GM19351 (cell line): Measurements from ENCODE around the gene SNCA.
A peak's percentile ranks its signal among the peaks of the same experiment; 100 is the strongest.

Source experiments
- ATAC-seq: cut with Tn5 transposase; IDR thresholded peaks from one replicate; pipeline ENCODE4 v1.9.1; 2021; ENCODE audit warnings: mild to moderate bottlenecking, moderate library complexity; ENCODE audit not compliant: unreplicated experiment

Gene SNCA

DNA sequence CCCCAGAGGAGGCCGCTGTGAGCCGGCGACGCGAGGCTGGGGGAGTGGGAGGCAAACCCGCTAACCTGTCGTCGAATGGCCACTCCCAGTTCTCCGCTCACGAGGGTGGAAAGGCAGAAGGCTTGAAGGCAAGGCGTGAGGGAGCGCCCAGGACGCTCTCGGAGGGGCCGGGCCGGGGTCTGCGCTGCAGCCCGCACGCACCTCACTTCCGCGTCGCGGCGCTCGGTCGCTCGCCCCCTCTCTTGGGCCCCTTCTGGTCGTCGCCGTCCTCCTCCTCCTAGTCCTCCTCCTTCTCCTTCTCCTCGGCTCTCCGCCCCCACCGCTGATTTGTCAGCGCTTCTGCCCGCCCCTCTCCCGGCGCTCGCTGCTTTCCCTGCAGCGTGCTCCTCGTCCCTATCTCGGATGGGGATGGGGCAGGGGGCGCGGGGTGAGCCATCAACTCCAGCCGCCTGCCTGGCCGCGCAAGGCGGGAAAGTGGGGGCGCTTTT is at the start of gene SNCA:
Gene SNCA, minus strand, starts transcription at position 265 of the 488 bp plus-strand sequence. CDS start 1,494 bp downstream, outside the sequence.
- ATAC-seq = peak; percentile 39

DNA sequence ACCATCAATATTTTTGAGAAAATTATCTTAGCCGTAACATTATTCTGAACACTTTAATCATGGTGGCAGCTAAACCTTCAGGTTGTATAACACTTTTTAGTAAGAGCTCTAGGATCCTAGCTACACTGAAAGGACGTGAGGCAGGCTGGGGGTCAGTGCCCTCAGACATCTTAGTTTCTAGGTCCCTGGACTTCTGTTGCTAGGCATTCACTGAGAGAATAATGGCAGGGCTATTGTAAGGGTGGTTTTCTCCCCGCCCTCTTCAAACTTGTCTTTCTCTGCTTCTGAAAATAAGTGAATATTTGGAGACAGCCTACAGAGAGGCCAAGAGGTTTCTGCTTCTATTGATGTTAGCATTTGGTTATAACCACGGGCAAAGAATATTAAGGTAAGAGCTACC is 42.3 kb upstream of the SNCA start:
- no peak for ATAC-seq

DNA sequence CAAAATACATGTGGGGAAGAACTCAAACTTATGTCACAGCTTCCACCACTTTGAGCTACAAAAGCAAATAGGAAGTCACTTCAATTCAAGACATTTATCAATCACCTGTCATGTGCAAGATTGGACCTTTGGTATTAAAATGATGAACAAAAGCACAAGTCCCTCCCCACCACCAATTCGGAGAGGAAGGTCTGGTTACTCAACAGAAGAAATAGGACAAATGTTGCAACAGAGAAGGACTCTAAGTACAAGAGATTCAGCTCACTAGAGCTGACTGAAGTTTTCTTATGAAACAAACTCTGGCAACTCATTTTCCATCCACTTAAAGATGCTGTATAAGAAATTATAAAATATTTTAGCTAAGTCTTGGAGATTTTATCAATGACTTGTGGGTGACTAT is 41.6 kb upstream of the SNCA start:
- ATAC-seq = no peak

DNA sequence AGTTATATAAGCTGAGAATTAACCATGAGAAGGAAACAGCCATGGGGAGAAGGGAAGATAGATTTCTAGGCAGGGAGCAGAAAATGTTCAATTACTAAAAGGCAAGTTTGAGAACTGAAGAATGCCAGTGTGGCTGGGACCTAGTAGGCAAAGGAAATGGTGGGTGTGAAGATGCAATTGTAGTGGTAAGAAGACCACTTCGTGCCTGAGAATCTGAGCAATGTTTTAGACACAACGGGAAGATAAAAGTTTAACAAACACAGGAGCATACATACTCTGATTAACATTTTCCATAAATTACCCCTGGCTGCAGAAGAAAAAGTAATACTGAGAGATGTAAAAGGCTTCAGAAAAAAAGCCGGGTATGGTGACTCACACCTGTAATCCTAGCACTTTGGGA is 39.6 kb upstream of the SNCA start:
- ATAC-seq = no peak

DNA sequence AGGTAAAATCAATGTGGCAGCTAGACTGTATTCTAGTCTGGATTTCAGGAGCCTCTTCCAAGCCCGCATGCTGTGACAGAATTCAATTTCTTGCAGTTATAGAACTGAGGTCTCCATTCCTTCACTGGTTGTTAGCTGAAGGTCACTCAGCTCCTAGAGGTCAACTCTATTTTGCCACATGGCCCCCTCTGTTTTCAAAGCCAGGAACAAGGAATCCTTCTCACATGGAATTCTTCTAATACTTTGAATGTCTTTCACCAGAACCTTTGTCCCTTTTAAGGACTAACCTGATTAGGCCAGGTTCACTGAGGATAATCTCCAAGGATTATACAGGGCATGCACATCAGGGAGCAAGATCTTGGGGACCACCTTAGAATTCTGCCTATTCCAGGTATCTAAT is 34.2 kb upstream of the SNCA start:
- no peak for ATAC-seq

DNA sequence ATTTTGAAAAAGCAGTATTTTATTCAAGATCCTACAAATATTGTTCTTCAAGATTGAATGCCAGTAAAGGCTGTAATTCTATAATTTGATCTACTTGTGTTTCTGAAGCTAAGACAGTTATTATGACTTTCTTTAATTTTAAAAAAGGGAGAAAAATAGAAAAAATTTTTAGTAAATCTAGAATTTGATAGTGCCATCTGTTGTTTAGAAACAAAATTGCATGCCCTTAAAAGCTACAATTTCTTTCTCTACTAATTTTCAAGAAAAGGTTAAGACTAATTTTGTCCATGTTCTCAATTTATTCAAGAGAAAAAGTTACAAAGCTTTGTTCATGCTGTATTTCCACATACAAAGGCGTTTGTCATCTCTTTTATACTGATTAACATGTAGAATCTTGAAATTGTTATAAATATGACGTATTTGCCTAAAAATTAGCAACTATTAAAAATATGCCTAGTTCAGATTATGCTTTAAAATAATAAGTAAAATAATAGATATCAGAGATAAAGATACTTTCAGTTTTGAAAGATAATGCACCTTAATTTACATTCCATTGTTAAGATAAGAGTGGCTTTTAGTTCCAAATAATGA is 32.1 kb upstream of the SNCA start:
- no peak for ATAC-seq

DNA sequence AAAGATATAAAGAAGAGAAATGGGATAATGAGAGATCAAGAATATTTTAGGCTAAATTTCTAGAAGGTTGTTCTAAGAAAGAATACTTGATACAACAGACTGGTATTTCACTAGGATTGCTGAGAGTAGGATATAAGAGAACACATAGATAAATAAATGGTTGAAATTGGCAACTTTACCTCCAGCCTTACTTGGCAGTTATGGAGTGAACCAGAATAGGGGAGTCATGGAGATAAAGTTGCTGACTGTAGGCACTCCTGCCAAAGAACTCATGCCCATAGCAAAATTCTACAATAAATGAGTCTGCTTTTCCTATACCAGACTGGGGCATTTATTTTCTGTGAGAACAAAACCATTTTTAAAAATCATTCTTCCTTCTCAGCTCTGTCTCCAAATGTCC is 31.3 kb upstream of the SNCA start:
- no peak for ATAC-seq

DNA sequence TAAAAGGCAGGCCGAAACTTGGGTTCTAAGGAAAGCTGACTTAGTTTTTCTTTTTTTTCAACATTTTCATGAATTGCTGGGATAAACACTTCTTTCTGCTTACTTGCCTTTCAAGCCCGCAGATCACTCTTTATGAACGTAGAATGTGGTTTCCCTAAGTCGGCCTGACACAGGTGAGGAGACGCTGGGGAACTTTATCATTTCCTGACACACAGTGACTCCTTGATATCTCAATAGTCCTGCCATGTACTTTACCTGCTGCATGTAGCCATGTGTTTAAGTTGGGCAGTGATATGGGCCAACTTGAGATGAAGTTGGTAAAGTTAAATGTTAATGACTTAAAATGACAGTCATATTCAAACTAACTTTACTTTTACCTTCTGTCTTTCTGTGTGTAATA is 26.6 kb upstream of the SNCA start:
- no peak for ATAC-seq

DNA sequence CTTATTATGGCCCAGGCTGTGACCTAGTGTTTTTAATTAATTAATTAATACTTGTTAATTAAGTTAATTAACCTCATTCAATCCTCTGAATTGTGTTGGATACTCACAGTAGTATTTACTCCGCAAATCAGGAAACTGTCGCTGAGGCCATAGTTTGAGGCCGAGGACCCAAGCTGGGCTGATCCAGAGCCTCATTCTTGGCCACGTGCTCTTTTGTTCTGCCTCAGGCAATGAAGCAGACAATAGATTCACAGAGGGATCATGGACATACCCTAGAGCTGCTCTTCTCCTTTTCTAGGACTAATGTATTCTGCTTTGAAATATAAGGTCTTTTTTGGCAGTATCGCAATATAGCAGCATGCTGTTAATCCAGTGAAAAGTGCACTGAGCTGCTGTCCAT is 24.0 kb upstream of the SNCA start:
- ATAC-seq = no peak

DNA sequence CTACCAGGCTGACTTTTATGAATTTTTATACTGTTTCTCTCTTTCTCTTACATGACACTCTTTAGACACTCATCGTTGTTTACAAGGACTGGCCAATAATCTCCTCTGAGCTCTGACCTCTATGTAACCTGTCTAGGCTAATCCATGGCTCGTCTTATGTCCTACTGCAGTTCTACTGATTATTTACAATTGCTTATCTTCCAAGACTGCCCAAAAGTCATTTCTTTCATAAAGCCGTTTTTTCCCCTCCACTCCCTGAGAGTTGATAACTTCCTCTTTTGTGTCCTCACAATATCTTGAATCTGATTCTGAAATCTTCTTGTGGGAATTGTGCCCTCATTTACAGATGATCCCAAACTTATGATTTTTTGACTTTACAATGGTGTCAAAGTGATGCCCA is 18.3 kb upstream of the SNCA start:
- no peak for ATAC-seq

DNA sequence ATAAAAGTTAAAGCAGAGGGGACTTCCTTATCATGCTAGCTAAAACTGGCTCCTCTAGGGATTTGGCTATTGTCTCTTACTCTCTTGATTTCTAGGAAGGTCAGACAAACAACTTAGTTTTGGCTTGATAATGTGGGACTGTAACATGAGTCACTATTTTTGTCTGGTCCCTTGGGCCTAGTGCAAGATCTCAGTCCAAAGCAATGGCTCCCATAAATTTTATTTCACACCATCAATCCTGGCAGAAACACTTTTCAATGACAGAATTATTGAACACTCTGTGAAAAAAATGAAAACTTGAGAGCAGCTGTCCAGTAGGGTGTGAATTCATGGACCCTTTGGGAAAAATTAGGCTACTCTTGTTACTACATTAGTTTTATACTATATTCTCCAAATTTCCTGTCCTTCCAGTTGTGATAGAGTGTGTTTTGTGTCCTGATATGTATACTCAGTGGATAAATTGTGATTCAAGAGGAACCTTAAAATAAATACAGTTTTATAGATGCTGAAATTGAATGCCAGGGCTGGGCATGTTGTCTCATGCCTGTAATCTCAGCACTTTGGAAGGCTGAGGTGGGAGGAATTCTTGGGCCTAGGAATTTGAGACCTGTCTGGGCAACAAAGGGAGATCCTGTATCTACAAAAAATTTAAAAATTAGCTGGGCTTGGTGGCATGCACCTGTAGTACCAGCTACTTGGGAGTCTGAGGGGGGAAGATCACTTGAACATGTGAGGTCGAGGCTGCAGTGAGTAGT is 10.8 kb upstream of the SNCA start:
- ATAC-seq = no peak

DNA sequence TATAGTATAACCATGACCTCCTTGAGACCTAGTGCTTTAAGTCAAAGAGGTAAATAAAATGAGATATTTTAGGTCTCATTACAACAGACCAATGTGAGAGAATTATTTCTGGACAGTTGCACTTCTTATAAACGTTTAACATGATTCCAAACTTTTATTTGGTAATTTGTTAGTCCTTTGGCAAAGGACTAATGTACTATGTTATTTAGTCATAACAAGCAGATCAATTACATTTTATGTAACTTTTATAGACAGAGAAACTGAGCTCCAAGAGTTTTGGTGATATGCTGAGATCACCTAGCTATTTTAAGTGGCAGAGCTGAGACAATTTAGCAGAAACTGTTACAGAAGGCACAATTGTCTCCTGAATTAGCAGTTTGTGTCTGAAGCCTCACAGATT is 2.6 kb upstream of the SNCA start:
- no peak for ATAC-seq

DNA sequence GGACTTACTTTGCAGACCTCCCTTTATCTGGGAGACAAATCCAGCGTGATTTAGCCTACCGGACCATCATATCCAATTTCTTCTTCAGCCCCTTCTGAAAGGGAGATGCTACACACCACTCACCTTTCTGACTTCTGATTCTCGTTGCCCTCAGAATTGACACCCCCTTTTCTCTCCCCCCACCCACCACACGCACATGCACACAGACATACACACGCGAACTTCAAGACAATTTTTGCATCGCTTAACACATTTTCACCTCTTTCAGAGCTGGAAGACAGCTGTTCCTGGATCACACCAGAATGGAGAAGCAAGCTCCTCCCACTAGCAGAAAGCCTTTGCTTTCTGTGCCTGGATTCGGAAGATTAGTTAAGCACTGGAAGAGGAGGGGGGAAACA is 1.0 kb upstream of the SNCA start:
- no peak for ATAC-seq

DNA sequence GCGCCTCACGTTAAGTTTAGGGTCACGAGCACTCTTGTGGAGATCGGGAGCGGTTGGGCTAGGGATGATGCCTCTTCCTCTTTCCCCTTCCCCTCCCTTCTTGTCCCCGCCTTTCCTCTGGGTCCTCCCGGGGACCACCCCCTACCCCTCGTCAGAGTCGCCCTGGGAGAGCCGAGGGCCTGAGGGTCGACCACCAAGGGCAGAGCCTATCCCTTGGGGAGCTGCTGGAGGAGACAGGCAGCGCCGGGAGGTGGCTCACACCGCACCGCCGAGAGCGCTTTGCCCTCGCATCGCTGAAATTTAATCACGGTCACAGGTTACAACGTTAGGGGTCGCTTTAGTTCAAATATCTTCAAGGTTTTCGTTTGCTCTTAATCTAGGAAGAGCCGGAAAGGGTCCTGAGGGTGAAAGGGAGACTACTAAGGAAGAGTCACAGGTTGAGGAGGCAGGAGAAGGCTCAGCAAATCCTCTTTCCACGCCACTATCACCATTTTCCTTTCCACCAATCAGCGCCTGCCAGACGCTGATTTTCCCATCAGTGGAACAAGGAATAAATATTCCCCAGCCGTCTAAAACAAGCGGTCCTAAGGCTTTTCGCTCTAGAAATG is 528 bp upstream of the SNCA start:
- ATAC-seq = peak; percentile 56

DNA sequence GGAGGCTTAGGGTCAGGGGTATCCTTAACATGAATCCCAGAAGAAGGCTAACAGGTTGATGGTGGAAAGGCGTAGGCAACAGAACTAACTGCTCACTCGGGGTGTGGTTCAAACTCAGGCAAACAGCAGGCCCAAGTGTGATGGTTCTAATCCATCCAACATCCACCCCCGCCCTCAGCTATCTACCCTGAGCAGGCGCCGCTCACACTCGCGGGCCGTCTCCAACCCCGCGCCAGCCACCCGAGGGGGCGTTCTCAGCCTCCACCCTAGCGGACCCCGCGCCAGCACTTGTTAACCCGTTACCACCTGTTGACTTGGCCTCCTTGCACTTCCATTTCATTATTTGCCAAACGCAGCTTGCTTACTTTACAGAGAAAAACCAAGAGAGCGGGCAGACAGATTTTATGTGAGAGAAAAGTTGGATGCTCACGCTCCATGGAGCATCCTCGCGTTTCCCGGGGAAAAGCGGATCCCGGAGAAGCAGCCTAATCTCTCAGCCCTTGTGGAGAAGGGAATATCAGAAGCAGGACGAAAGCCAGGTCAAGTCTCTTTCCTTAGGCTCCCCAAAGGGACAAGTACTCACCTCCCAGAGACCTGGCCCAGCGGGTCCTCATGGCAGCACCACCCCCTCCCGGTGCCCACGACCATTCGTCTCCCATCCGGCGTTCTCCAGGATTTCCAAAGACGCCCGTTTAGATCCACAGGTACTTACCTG is 773 bp downstream of the SNCA start:
- no peak for ATAC-seq

DNA sequence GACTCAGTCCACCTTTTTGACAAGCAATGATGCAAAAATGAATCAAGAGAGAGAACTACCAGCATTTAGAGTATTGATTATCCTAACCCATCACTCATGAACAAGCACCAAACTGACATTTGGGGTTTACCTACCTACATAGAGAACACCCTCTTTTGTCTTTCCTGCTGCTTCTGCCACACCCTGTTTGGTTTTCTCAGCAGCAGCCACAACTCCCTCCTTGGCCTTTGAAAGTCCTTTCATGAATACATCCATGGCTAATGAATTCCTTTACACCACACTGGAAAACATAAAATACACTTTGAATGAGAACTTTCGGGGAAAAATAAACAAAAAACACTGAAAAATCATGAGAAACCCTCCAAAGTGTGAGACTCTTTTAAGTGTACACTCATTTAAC is 1.5 kb downstream of the SNCA start:
- no peak for ATAC-seq

DNA sequence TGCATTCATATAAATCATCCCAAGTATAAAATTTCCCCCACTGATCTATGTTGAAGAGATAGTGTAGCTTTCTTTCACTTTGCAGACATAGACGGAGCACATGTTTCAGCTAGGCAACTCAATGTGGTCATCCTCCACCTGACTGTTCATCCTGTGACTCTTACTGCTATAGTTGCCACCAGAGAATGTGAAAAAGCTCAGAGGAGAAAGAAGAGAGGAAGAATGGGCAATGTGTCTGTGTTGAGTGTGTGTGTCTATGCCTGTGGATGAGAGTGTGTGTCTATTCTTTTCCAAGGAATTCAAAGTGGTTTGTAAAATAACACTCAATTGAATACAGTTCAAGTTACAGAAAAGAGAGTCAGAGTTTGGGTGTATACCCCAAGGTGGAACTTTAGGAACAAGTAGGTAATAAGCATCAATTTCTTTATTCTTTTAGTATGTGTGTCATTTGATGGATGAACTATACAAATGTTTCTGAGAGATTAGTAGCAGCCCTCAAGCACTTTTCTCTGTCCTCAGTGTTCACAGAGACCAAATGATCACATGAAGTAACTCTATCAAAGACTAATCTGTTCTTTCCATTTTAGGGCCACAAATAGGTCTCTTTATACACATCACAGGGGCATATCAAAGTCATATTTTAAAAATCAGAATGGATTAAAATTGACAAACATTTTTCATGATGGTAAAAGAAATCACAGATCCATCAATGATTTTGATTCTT is 2.3 kb downstream of the SNCA start:
- no peak for ATAC-seq

DNA sequence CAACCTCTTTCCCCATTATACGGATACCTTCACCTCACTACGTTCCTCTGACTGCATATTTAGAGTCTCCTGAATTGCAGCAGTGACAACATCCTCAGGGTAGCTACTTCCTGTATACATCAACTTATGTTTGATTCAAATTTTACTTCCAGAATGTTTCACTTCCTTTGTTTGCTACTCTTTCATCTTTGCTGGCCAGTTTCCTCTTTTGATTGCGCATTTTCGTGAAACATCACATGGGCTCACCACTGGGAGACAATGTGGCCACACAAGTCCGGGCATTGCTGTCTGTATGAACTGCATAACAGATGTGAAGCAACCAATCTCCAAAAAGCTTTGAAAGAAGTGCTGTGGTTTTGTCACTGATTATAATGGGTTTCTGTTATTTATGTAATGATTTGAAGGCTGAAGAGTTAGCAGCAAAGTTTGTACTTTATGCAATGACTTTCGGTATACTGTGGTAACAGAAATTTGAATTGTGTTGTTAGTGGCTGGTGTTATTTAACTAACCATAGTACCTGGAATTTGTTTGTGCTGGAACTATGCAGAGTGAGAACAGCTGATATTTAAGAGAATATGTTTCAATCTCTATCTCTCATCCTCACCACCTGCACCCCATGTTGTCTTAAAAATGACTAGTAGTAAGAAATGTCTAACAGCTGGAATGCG is 7.4 kb downstream of the SNCA start:
- peak; percentile 96 for ATAC-seq

DNA sequence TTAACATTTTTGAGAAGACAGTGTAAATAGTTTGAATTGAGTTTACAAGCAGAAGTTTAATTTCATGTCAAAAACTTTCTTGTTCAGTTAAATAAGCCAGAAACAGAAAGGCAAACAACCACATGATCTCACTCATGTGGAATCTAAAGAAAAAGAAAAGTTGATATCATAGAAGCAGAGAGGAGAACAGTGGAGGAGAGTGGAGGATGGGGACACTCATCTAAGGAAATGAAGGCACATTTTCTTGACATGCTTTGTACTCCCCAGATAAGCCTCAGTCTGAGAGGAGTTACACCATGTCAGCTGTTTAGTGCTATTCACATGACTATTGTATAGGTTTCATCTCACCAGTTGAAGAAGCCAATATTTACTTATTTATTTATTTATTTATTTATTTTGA is 13.5 kb downstream of the SNCA start:
- no peak for ATAC-seq

DNA sequence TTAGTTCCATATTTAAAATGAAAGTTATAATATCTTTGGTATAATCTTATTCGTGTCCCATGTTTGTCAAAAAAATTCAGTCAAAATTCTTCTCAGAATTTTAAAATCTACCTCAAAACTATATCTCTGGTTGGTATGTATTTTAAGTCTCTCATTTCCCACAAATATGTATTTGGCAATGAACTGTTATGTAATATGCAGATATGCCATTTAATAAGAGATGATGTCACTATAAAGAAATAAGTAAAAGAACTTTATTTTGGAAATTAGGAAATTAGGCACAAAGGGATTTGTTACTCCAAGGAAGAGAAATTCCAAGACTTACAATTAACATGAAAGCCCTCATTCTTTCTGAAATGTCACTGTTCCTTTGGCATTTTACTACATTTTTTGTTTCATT is 15.3 kb downstream of the SNCA start:
- ATAC-seq = no peak
